Parathyroid adenoma (tissue), 2 donors: ENCODE results near the gene SLC1A6.
A peak's percentile ranks its signal among the peaks of the same experiment; 100 is the strongest.
"Not testable (repeated sequence)": the region's sequence is repeated elsewhere in the genome, so short reads cannot be mapped to it uniquely, and the experiment has no call there.

Experiments
- H2AFZ ChIP-seq: fragments of 300-600 bp; sonication (generic); one replicate; pipeline ENCODE4 v1.7.0; 2017; ENCODE audit warnings: antibody characterized with exemption, mild to moderate bottlenecking
- H3K27ac ChIP-seq: fragments of 300-600 bp; sonication (generic); one replicate; pipeline ENCODE4 v1.7.0; 2017
- H3K27me3 ChIP-seq: fragments of 300-600 bp; sonication (generic); one replicate; pipeline ENCODE4 v1.7.0; 2017; ENCODE audit warnings: low read length; ENCODE audit not compliant: control insufficient read depth, insufficient read depth
- H3K36me3 ChIP-seq: fragments of 300-600 bp; sonication (generic); one replicate; pipeline ENCODE4 v1.7.0; 2017; ENCODE audit warnings: low read length; ENCODE audit not compliant: control insufficient read depth, insufficient read depth
- H3K4me1 ChIP-seq: fragments of 300-600 bp; sonication (generic); one replicate; pipeline ENCODE4 v1.7.0; 2017; ENCODE audit warnings: control low read depth
- H3K4me2 ChIP-seq: fragments of 300-600 bp; sonication (generic); one replicate; pipeline ENCODE4 v1.7.0; 2017; ENCODE audit warnings: low read length
- H3K4me3 ChIP-seq: fragments of 300-600 bp; sonication (generic); one replicate; pipeline ENCODE4 v1.7.0; 2017; ENCODE audit warnings: low read depth, low read length
- H3K79me2 ChIP-seq: fragments of 300-600 bp; sonication (generic); one replicate; pipeline ENCODE4 v1.7.0; 2017; ENCODE audit warnings: control low read depth
- H3K9ac ChIP-seq: fragments of 300-600 bp; sonication (generic); one replicate; pipeline ENCODE4 v1.7.0; 2017; ENCODE audit warnings: mild to moderate bottlenecking
- H3K9me3 ChIP-seq: fragments of 300-600 bp; sonication (generic); one replicate; pipeline ENCODE4 v1.7.0; 2017; ENCODE audit warnings: low read length; ENCODE audit not compliant: control insufficient read depth
- CTCF ChIP-seq: fragments of 300-600 bp; sonication (generic); IDR thresholded peaks from one replicate; pipeline ENCODE4 v1.7.0; 2017; ENCODE audit warnings: antibody characterized with exemption, mild to moderate bottlenecking
- donor health status: primary hyperparathyroidism.

The SLC1A6 gene

GRCh38 chr19:15021286-15022007, 41.8 kb upstream of the SLC1A6 start:
- H3K27ac ChIP-seq = no peak overlapping the region
- H3K4me2 ChIP-seq = no peak overlapping the region
- no peaks in the 10 kb centered on the region for H3K36me3 ChIP-seq
- no peak overlapping the region for H3K4me3 ChIP-seq
- H2AFZ ChIP-seq = no peak overlapping the region
- no peaks in the 10 kb centered on the region for H3K27me3 ChIP-seq
- H3K9me3 ChIP-seq = no peaks in the 10 kb centered on the region
- peaks cover 24% of the 10 kb centered on the region for H3K4me1 ChIP-seq
- no peak overlapping the region for H3K9ac ChIP-seq
- H3K79me2 ChIP-seq = no peaks in the 10 kb centered on the region
- no peak for TF ChIP-seq CTCF

- H3K9me3 ChIP-seq, H3K4me3 ChIP-seq, H3K79me2 ChIP-seq, H3K27me3 ChIP-seq, H3K36me3 ChIP-seq, H2AFZ ChIP-seq, H3K4me2 ChIP-seq, H3K27ac ChIP-seq, H3K9ac ChIP-seq: not testable (repeated sequence)
- peaks cover 16% of the 10 kb centered on the region for H3K4me1 ChIP-seq
These were observed 39.2 kb upstream of the SLC1A6 start for GRCh38 chr19:15018836-15019235.

- no peaks in the 10 kb centered on the region for H3K79me2 ChIP-seq
- H2AFZ ChIP-seq = no peak overlapping the region
- H3K27ac ChIP-seq = no peak overlapping the region
- no peak for TF ChIP-seq CTCF
- no peaks in the 10 kb centered on the region for H3K36me3 ChIP-seq
- no peak overlapping the region for H3K9ac ChIP-seq
- no peak overlapping the region for H3K4me3 ChIP-seq
- H3K9me3 ChIP-seq = no peaks in the 10 kb centered on the region
- no peak overlapping the region for H3K4me2 ChIP-seq
- H3K27me3 ChIP-seq = no peaks in the 10 kb centered on the region
- H3K4me1 ChIP-seq = peaks cover 15% of the 10 kb centered on the region
These were observed 36.4 kb upstream of the SLC1A6 start for GRCh38 chr19:15015946-15016542.

GRCh38 chr19:15014579-15014978, 34.9 kb upstream of the SLC1A6 start:
- no peak overlapping the region for H3K4me3 ChIP-seq
- no peaks in the 10 kb centered on the region for H3K79me2 ChIP-seq
- H3K9me3 ChIP-seq = no peaks in the 10 kb centered on the region
- no peak overlapping the region for H2AFZ ChIP-seq
- H3K27ac ChIP-seq = no peak overlapping the region
- TF ChIP-seq CTCF = no peak
- H3K4me1 ChIP-seq = peaks cover 18% of the 10 kb centered on the region
- H3K36me3 ChIP-seq = no peaks in the 10 kb centered on the region
- H3K27me3 ChIP-seq = no peaks in the 10 kb centered on the region
- no peak overlapping the region for H3K9ac ChIP-seq
- H3K4me2 ChIP-seq = no peak overlapping the region

- Histone ChIP-seq H3K4me1 (peaks cover 5% of the 10 kb centered on the region), H3K9me3 (no peaks in the 10 kb centered on the region), H3K4me3 (no peak overlapping the region), H3K4me2 (no peak overlapping the region), H3K27ac (no peak overlapping the region), H3K36me3 (no peaks in the 10 kb centered on the region), H3K27me3 (no peaks in the 10 kb centered on the region), H2AFZ (peak overlapping the region; percentile 83), H3K79me2 (no peaks in the 10 kb centered on the region), H3K9ac (no peak overlapping the region)
- TF ChIP-seq CTCF = peak; percentile 26
These were observed 31.0 kb upstream of the SLC1A6 start for GRCh38 chr19:15010501-15011300.
